SU-DHL-6 (cell line): ENCODE results near the gene LAMA1.

Experiments
- H2AFZ ChIP-seq: fragments of 200-600 bp; sonication (generic); 2 replicates; pipeline ENCODE4 v1.6.1; 2014; ENCODE audit warnings: low read depth, mild to moderate bottlenecking, moderate library complexity, mixed read lengths, antibody characterized with exemption, low read length; ENCODE audit not compliant: severe bottlenecking
- H3F3A ChIP-seq: fragments of 200-600 bp; shearing (Covaris generic); 2 replicates; pipeline ENCODE4 v1.6.0; 2016; ENCODE audit warnings: antibody characterized with exemption, mild to moderate bottlenecking; ENCODE audit not compliant: insufficient read depth
- H3K27ac ChIP-seq: fragments of 200-600 bp; sonication (generic); 2 replicates; pipeline ENCODE4 v1.5.1; 2016; ENCODE audit warnings: low read depth, mild to moderate bottlenecking, low read length, moderate library complexity, mixed read lengths
- H3K27me3 ChIP-seq: fragments of 200-600 bp; sonication (generic), shearing (Covaris generic); 2 replicates; pipeline ENCODE4 v1.6.0; 2014; ENCODE audit warnings: mild to moderate bottlenecking, low read length
- H3K36me3 ChIP-seq: fragments of 200-600 bp; sonication (generic); 2 replicates; pipeline ENCODE4 v1.6.1; 2014; ENCODE audit warnings: mild to moderate bottlenecking, low read length, mixed read lengths
- H3K4me2 ChIP-seq: fragments of 300-600, 200-600 bp; shearing (Covaris generic), sonication (generic); 2 replicates; pipeline ENCODE4 v1.6.0; 2014; ENCODE audit warnings: low read length, low read depth, mild to moderate bottlenecking; ENCODE audit not compliant: poor library complexity, severe bottlenecking
- H3K4me3 ChIP-seq: fragments of 200-600 bp; sonication (generic); 2 replicates; pipeline ENCODE4 v1.5.1; 2014; ENCODE audit warnings: antibody characterized with exemption, low read length, mild to moderate bottlenecking, mixed read lengths; ENCODE audit not compliant: insufficient read depth, poor library complexity, severe bottlenecking
- H3K79me2 ChIP-seq: fragments of 200-600 bp; sonication (generic); 2 replicates; pipeline ENCODE4 v1.6.1; 2014; ENCODE audit warnings: mild to moderate bottlenecking, low read length, moderate library complexity; ENCODE audit not compliant: insufficient read depth
- H3K9ac ChIP-seq: fragments of 200-600 bp; sonication (generic); 2 replicates; pipeline ENCODE4 v1.7.0; 2014; ENCODE audit warnings: mild to moderate bottlenecking, low read length
- H3K9me2 ChIP-seq: fragments of 200-600 bp; sonication (generic); replicated peaks from 2 replicates; pipeline ENCODE4 v1.6.1; 2014; ENCODE audit warnings: low read length; ENCODE audit not compliant: insufficient read depth
- H3K9me3 ChIP-seq: fragments of 200-600 bp; sonication (generic); 2 replicates; pipeline ENCODE4 v1.6.1; 2014; ENCODE audit warnings: low read length, mixed read lengths; ENCODE audit not compliant: insufficient read depth
- H4K20me1 ChIP-seq: fragments of 200-600 bp; sonication (generic); 2 replicates; pipeline ENCODE4 v1.6.1; 2014; ENCODE audit warnings: low read depth, mild to moderate bottlenecking, antibody characterized with exemption, low read length, moderate library complexity, mixed read lengths
- EZH2phosphoT487 ChIP-seq: fragments of 200-600 bp; sonication (generic), shearing (Covaris generic); conservative IDR thresholded peaks from 2 replicates; pipeline ENCODE4 v1.6.1; 2018; ENCODE audit warnings: mild to moderate bottlenecking, antibody characterized with exemption, low read length, moderate library complexity, mixed read lengths
- TF ChIP-seq, protein P1 (sequence below): fragments of 200-600 bp; sonication (generic); IDR thresholded peaks from one replicate; pipeline ENCODE4 v1.5.1; 2017; ENCODE audit warnings: antibody characterized with exemption, mild to moderate bottlenecking, low read length, moderate library complexity; ENCODE audit not compliant: insufficient read depth, poor library complexity, severe bottlenecking

The LAMA1 gene

GRCh38 chr18:7104649-7105048, 12.9 kb downstream of the LAMA1 start:
- H3K4me3 ChIP-seq, result no peak overlapping the region
- TF ChIP-seq EZH2phosphoT487, result no peak
- TF ChIP-seq, protein P1, sequence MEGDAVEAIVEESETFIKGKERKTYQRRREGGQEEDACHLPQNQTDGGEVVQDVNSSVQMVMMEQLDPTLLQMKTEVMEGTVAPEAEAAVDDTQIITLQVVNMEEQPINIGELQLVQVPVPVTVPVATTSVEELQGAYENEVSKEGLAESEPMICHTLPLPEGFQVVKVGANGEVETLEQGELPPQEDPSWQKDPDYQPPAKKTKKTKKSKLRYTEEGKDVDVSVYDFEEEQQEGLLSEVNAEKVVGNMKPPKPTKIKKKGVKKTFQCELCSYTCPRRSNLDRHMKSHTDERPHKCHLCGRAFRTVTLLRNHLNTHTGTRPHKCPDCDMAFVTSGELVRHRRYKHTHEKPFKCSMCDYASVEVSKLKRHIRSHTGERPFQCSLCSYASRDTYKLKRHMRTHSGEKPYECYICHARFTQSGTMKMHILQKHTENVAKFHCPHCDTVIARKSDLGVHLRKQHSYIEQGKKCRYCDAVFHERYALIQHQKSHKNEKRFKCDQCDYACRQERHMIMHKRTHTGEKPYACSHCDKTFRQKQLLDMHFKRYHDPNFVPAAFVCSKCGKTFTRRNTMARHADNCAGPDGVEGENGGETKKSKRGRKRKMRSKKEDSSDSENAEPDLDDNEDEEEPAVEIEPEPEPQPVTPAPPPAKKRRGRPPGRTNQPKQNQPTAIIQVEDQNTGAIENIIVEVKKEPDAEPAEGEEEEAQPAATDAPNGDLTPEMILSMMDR, result no peak
- no peak overlapping the region for H2AFZ ChIP-seq
- H3F3A ChIP-seq, result no peaks in the 10 kb centered on the region
- H3K27ac ChIP-seq, result no peak overlapping the region
- H3K36me3 ChIP-seq, result no peaks in the 10 kb centered on the region
- H3K4me2 ChIP-seq, result no peak overlapping the region
- no peaks in the 10 kb centered on the region for H3K9me2 ChIP-seq
- H3K9me3 ChIP-seq, result no peaks in the 10 kb centered on the region
- H3K9ac ChIP-seq, result no peak overlapping the region
- H3K27me3 ChIP-seq, result no peaks in the 10 kb centered on the region
- no peaks in the 10 kb centered on the region for H4K20me1 ChIP-seq
- H3K79me2 ChIP-seq, result no peaks in the 10 kb centered on the region

- TF ChIP-seq, protein P1, result no peak
- no peak for TF ChIP-seq EZH2phosphoT487
- no peak overlapping the region for H3K4me3 ChIP-seq
- no peak overlapping the region for H3K4me2 ChIP-seq
- no peaks in the 10 kb centered on the region for H3K27me3 ChIP-seq
- H3K9me2 ChIP-seq, result no peaks in the 10 kb centered on the region
- no peak overlapping the region for H2AFZ ChIP-seq
- no peaks in the 10 kb centered on the region for H3F3A ChIP-seq
- H3K36me3 ChIP-seq, result no peaks in the 10 kb centered on the region
- no peak overlapping the region for H3K27ac ChIP-seq
- no peaks in the 10 kb centered on the region for H3K79me2 ChIP-seq
- no peaks in the 10 kb centered on the region for H3K9me3 ChIP-seq
- no peaks in the 10 kb centered on the region for H4K20me1 ChIP-seq
- H3K9ac ChIP-seq, result no peak overlapping the region
Measured at GRCh38 chr18:7102131-7102530, 15.5 kb downstream of the LAMA1 start.

DNA sequence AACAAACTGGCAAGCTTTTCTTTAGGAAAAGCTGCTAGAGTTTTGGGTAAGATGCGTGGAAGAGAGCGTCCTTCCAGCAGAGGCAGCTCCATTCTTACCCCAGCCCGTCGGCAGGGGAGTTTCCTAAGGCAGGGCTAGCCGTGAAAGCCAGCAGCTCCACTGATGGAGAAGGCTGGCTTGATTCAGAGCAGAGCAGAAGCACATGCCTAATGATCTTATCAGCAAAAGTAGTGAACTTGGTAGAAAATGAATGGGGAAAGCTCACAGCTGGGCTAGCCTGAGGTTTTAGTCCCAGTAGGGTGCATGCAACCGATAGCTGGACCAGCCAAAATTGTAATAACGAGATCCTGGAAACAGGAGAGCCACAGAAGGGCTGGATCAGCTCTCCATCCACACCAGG, 20.8 kb downstream of the LAMA1 start:
- Histone ChIP-seq H3K9me3 (no peaks in the 10 kb centered on the region), H3K4me2 (no peak overlapping the region), H3K9ac (no peak overlapping the region), H2AFZ (no peak overlapping the region), H3K79me2 (no peaks in the 10 kb centered on the region), H3K36me3 (no peaks in the 10 kb centered on the region), H3F3A (no peaks in the 10 kb centered on the region), H3K27ac (no peak overlapping the region), H3K27me3 (no peaks in the 10 kb centered on the region), H3K9me2 (no peaks in the 10 kb centered on the region), H4K20me1 (no peaks in the 10 kb centered on the region), H3K4me3 (no peak overlapping the region)
- TF ChIP-seq EZH2phosphoT487, result no peak
- TF ChIP-seq, protein P1, result no peak

- Histone ChIP-seq H3K4me3 (no peak overlapping the region), H3K27ac (no peak overlapping the region), H3K4me2 (no peak overlapping the region), H3K27me3 (no peaks in the 10 kb centered on the region), H3K9me2 (no peaks in the 10 kb centered on the region), H4K20me1 (no peaks in the 10 kb centered on the region), H3K9me3 (no peaks in the 10 kb centered on the region), H2AFZ (no peak overlapping the region), H3K9ac (no peak overlapping the region), H3F3A (no peaks in the 10 kb centered on the region), H3K36me3 (no peaks in the 10 kb centered on the region), H3K79me2 (no peaks in the 10 kb centered on the region)
- TF ChIP-seq, protein P1, result no peak
- no peak for TF ChIP-seq EZH2phosphoT487
Measured at GRCh38 chr18:7094427-7094826, 23.2 kb downstream of the LAMA1 start.
